ENCODE results near the gene CACNA1I. TPM values are rescaled to one million over a fixed set of nuclear protein-coding genes. Genes with fewer than 3 reads are reported as not detected.

Gene CACNA1I
- total RNA-seq, 2 experiments from 2014 or later: 29.2 to 30.1 TPM

DNA sequence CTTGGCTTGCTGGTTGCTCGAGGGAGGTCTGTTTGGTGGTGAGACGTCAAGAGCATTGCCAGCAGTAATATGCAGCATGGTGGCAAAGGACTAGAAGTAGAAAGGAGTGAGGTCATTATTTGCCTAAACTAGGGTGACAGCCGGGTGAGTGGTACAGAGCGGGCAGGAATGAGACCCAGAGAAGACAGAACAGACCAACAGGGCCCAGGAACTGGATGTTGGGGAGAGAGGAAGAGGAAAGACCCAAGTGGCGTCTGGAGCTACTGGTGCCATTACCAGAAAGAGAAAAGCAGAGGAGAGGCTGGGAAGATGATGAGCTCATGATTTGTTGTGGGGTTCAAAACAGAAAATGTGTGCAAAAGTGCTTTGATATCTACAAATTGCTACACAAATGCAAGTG is 164.3 kb downstream of the CACNA1I start:
- no peaks in the 10 kb centered on the region for H3K9me3 ChIP-seq (ENCODE audit: control insufficient read depth in 1 of 2, insufficient read depth in 1 of 2, low read length in 2 of 2)
- no peak overlapping the region for H3K4me3 ChIP-seq (ENCODE audit: low read length)
- H3K27ac Mint-ChIP-seq: no peak overlapping the region
- no peak overlapping the region for H3K4me3 Mint-ChIP-seq
- DNase-seq (no peak), ATAC-seq (ENCODE audit: poor library complexity) (no peak)
- intact Hi-C loops (cut with DNase I, micrococcal nuclease): no loop called here
- no peaks in the 10 kb centered on the region for H3K27me3 Mint-ChIP-seq
- no peaks in the 10 kb centered on the region for H3K27me3 ChIP-seq (ENCODE audit: control insufficient read depth in 1 of 2, insufficient read depth in 2 of 2, low read length in 2 of 2)
- TF ChIP-seq, protein P1, sequence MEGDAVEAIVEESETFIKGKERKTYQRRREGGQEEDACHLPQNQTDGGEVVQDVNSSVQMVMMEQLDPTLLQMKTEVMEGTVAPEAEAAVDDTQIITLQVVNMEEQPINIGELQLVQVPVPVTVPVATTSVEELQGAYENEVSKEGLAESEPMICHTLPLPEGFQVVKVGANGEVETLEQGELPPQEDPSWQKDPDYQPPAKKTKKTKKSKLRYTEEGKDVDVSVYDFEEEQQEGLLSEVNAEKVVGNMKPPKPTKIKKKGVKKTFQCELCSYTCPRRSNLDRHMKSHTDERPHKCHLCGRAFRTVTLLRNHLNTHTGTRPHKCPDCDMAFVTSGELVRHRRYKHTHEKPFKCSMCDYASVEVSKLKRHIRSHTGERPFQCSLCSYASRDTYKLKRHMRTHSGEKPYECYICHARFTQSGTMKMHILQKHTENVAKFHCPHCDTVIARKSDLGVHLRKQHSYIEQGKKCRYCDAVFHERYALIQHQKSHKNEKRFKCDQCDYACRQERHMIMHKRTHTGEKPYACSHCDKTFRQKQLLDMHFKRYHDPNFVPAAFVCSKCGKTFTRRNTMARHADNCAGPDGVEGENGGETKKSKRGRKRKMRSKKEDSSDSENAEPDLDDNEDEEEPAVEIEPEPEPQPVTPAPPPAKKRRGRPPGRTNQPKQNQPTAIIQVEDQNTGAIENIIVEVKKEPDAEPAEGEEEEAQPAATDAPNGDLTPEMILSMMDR (IDR thresholded peaks at IDR 0.05): no peak
- ChIA-PET CTCF (no interaction called here), POLR2A (no interaction called here)
- no peaks in the 10 kb centered on the region for H3K9me3 Mint-ChIP-seq
- no peaks in the 10 kb centered on the region for H3K36me3 Mint-ChIP-seq (ENCODE audit: low read depth)
- no peaks in the 10 kb centered on the region for H3K4me1 ChIP-seq (ENCODE audit: insufficient read depth, low read length)
- no peak overlapping the region for H3K27ac ChIP-seq (ENCODE audit: low read depth in 1 of 2, low read length in 2 of 2)
- no peaks in the 10 kb centered on the region for H3K36me3 ChIP-seq (ENCODE audit: insufficient read depth, low read length)
- H3K4me1 Mint-ChIP-seq (ENCODE audit: low read depth): no peaks in the 10 kb centered on the region

DNA sequence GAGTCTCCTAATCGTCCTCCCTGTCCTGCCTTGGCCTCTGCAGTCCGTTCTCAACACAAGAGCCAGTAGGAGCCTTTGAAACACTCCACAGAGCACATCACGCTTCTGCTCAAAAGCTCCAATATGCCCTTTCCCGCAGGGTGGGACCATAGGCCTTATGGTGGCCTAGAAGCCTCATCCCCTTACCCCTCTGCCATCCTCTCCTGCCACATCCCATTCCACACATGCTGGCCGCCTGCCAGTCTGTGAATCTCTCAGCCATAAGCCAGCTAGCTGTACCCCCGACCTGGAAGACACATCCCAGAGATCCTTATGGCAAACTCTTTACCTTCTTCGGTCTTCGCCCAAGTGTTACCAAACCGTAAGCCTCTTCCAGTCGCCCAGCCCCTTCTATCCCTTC is 165.2 kb downstream of the CACNA1I start:
- Histone ChIP-seq H3K4me3 (ENCODE audit: low read length) (no peak overlapping the region), H3K27me3 (ENCODE audit: control insufficient read depth in 1 of 2, insufficient read depth in 2 of 2, low read length in 2 of 2) (no peaks in the 10 kb centered on the region), H3K9me3 (ENCODE audit: control insufficient read depth in 1 of 2, insufficient read depth in 1 of 2, low read length in 2 of 2) (no peaks in the 10 kb centered on the region), H3K36me3 (ENCODE audit: insufficient read depth, low read length) (no peaks in the 10 kb centered on the region), H3K27ac (ENCODE audit: low read depth in 1 of 2, low read length in 2 of 2) (no peak overlapping the region), H3K4me1 (ENCODE audit: insufficient read depth, low read length) (no peaks in the 10 kb centered on the region)
- no peaks in the 10 kb centered on the region for H3K27me3 Mint-ChIP-seq
- no peak overlapping the region for H3K4me3 Mint-ChIP-seq
- TF ChIP-seq, protein P1 (IDR thresholded peaks at IDR 0.05): no peak
- H3K27ac Mint-ChIP-seq: no peak overlapping the region
- DNase-seq (no peak), ATAC-seq (ENCODE audit: poor library complexity) (no peak)
- no peaks in the 10 kb centered on the region for H3K36me3 Mint-ChIP-seq (ENCODE audit: low read depth)
- ChIA-PET CTCF (no interaction called here), POLR2A (no interaction called here)
- intact Hi-C loops (cut with DNase I, micrococcal nuclease): no loop called here
- no peaks in the 10 kb centered on the region for H3K9me3 Mint-ChIP-seq
- H3K4me1 Mint-ChIP-seq (ENCODE audit: low read depth): no peaks in the 10 kb centered on the region

DNA sequence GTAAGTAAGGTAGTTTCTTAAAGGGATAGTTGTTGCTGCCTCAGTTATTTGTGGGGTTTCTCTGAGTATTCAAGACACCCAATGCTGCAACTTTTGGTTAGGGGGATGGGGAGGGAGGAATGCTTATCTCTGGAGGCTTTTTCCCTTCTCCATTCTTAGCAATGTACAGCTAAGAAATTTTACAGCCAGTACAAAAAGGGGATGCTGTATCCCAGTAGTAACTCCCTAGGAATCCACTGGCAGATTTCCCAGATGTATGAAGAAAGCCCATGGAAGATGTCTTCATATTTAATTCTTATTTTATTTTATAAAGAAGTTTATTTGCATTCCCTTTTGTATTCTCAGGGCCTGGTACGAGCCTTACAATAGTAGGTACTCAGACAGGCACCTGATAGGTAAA is 168.2 kb downstream of the CACNA1I start:
- POLR2A ChIA-PET: no interaction called here
- CTCF ChIA-PET: interaction anchor here (1.6 kb wide), 1 partner anchor 23 kb away, joined by 3 read pairs; no protein-coding TSS in a partner anchor
- no peaks in the 10 kb centered on the region for H3K4me1 Mint-ChIP-seq (ENCODE audit: low read depth)
- ATAC-seq (ENCODE audit: poor library complexity) (no peak), DNase-seq (no peak)
- TF ChIP-seq, protein P1 (IDR thresholded peaks at IDR 0.05): no peak
- H3K36me3 Mint-ChIP-seq (ENCODE audit: low read depth): no peaks in the 10 kb centered on the region
- H3K27ac ChIP-seq (ENCODE audit: low read depth in 1 of 2, low read length in 2 of 2): no peak overlapping the region
- no peaks in the 10 kb centered on the region for H3K36me3 ChIP-seq (ENCODE audit: insufficient read depth, low read length)
- peaks cover 2% of the 10 kb centered on the region for H3K9me3 Mint-ChIP-seq
- H3K27me3 Mint-ChIP-seq: no peaks in the 10 kb centered on the region
- no peaks in the 10 kb centered on the region for H3K27me3 ChIP-seq (ENCODE audit: control insufficient read depth in 1 of 2, insufficient read depth in 2 of 2, low read length in 2 of 2)
- H3K4me1 ChIP-seq (ENCODE audit: insufficient read depth, low read length): no peaks in the 10 kb centered on the region
- no peak overlapping the region for H3K4me3 Mint-ChIP-seq
- H3K4me3 ChIP-seq (ENCODE audit: low read length): no peak overlapping the region
- no peaks in the 10 kb centered on the region for H3K9me3 ChIP-seq (ENCODE audit: control insufficient read depth in 1 of 2, insufficient read depth in 1 of 2, low read length in 2 of 2)
- H3K27ac Mint-ChIP-seq: no peak overlapping the region
- intact Hi-C loops (cut with DNase I, micrococcal nuclease): no loop called here

Other genes starting within 250 kb of the CACNA1I start
- gene SYNGR1, start 220.8 kb upstream of the CACNA1I start, total RNA-seq: under 1 TPM; 0.44 to 0.59 TPM
- gene TAB1, start 171.0 kb upstream of the CACNA1I start, total RNA-seq: 10 to 100 TPM; 19.8 to 20.1 TPM
- under 1 TPM in 1 of 2 experiments, not detected in 1; 0.17 TPM for gene MGAT3, start 113.7 kb upstream of the CACNA1I start, total RNA-seq
- gene MIEF1, start 68.5 kb upstream of the CACNA1I start, total RNA-seq: 10 to 100 TPM; 19.8 to 20.4 TPM
- gene ATF4, start 50.2 kb upstream of the CACNA1I start, total RNA-seq: 100 to 1,000 TPM; 358 to 365 TPM
- gene RPS19BP1, start 38.0 kb upstream of the CACNA1I start, total RNA-seq: 10 to 100 TPM; 65.8 to 69.7 TPM